Measurements from ENCODE around the gene RIPOR2.

GRCh38 chr6:24968783-24969182 lies 33.0 kb upstream of the RIPOR2 start:
- TF ChIP-seq POLR2AphosphoS5 (IDR thresholded peaks at IDR 0.05; ENCODE audit: insufficient read depth in 1 of 2, low read depth in 1 of 2) (no peak), CTCF (IDR thresholded peaks at IDR 0.05) (no peak), POLR2A (IDR thresholded peaks at IDR 0.05) (no peak)
